ENCODE results near the gene RAP1GAP. TPM values are rescaled to one million over a fixed set of nuclear protein-coding genes. Genes with fewer than 3 reads are reported as not detected.

RAP1GAP gene
- total RNA-seq, 1 experiment from 2014 or later: 13.4 TPM

- H3K9me3 ChIP-seq (ENCODE audit: control insufficient read depth in 1 of 2, insufficient read depth in 1 of 2, low read depth in 1 of 2, low read length in 2 of 2): no peaks in the 10 kb centered on the region
- H3K36me3 ChIP-seq (ENCODE audit: control insufficient read depth in 1 of 2, insufficient read depth in 2 of 2, low read length in 2 of 2): no peaks in the 10 kb centered on the region
- H3K27me3 ChIP-seq (ENCODE audit: insufficient read depth, low read length): no peaks in the 10 kb centered on the region
- ATAC-seq (no peak), DNase-seq (ENCODE audit: low read depth, low spot score) (no peak)
- no peak overlapping the region for H3K4me2 ChIP-seq (ENCODE audit: low read length)
- TF ChIP-seq ATF3 (IDR thresholded peaks at IDR 0.05): no peak
- no peak for TF ChIP-seq REST (IDR thresholded peaks at IDR 0.05; ENCODE audit: low read depth)
- TF ChIP-seq SRF (IDR thresholded peaks at IDR 0.05; ENCODE audit: low read depth): no peak
- no peak for TF ChIP-seq EZH2phosphoT487 (IDR thresholded peaks at IDR 0.05; ENCODE audit: borderline replicate concordance)
- TF ChIP-seq CEBPB (IDR thresholded peaks at IDR 0.05; ENCODE audit: low read depth): no peak
- no peak for TF ChIP-seq FOSL1 (IDR thresholded peaks at IDR 0.05; ENCODE audit: low read depth)
- no peak for TF ChIP-seq ZBTB33 (IDR thresholded peaks at IDR 0.05; ENCODE audit: extremely low read depth, insufficient replicate concordance, low read length)
- TF ChIP-seq POLR2AphosphoS5 (IDR thresholded peaks at IDR 0.05; ENCODE audit: low read depth, low read length): no peak
- TF ChIP-seq ZFX (IDR thresholded peaks at IDR 0.05): no peak
- no peak for TF ChIP-seq EGR1 (IDR thresholded peaks at IDR 0.05; ENCODE audit: low read depth)
- no peak for TF ChIP-seq POLR2A (IDR thresholded peaks at IDR 0.05; ENCODE audit: borderline replicate concordance, extremely low read depth, insufficient read depth, insufficient read length)
- no peak for TF ChIP-seq SIN3A (IDR thresholded peaks at IDR 0.05; ENCODE audit: low read depth)
- TF ChIP-seq SP1 (IDR thresholded peaks at IDR 0.05; ENCODE audit: low read depth): no peak
- TF ChIP-seq MAX (IDR thresholded peaks at IDR 0.05): no peak
- TF ChIP-seq EZH2 (IDR thresholded peaks at IDR 0.05): no peak
- H3K9ac ChIP-seq (ENCODE audit: low read length): no peak overlapping the region
- ChIA-PET RAD21 (ENCODE audit: low non-redundant PET in 1 of 2, low total read pairs in 2 of 2, uncharacterized antibody in 2 of 2, unreplicated experiment in 2 of 2) (no interaction called here), POLR2A (no interaction called here), CTCF (no interaction called here)
- no TSS peak for BruUV-seq (replicated peaks)
- H3K79me2 ChIP-seq (ENCODE audit: insufficient read depth, low read length): no peaks in the 10 kb centered on the region
- no peak overlapping the region for H3K27ac ChIP-seq (ENCODE audit: low read depth, low read length)
- no peak overlapping the region for H3K4me3 ChIP-seq (replicated peaks in 1 of 2; ENCODE audit: low read depth in 1 of 2, low read length in 2 of 2)
- peaks cover 12 to 20% of the 10 kb centered on the region in 2 experiments for H3K4me1 ChIP-seq (ENCODE audit: control insufficient read depth in 1 of 2, insufficient read depth in 2 of 2, low read length in 2 of 2)
- H2AFZ ChIP-seq (ENCODE audit: low read depth, low read length, poor library complexity, severe bottlenecking): no peak overlapping the region
- H3K9me2 ChIP-seq (ENCODE audit: insufficient read depth): no peaks in the 10 kb centered on the region
- H4K20me1 ChIP-seq (ENCODE audit: insufficient read depth): no peaks in the 10 kb centered on the region
- intact Hi-C loops (cut with micrococcal nuclease): no loop called here
Measured at GRCh38 chr1:21617126-21617738, 51.9 kb downstream of the RAP1GAP start.

Data from HCT116 (cell line).